Measurements from ENCODE around the gene C1D.

DNA sequence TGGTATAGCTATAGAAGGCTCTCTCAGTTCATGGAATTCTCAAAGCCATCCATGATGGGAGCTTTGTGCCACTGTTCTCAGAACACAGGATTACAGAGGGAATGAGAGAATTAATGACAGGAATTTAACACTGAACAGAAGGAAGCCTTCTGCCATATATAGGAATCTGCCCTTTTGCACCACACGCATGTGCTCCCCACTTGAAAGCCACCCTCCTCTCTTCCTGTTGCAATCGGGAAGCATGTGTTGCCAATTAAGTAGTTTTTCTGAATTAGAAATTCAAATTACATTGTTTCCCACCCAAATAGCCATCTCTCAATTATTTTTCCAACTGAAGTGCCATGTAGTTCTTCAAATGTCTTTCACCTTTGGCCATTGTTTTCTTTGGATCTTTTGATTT is 71.3 kb downstream of the C1D start:
- TF ChIP-seq, protein P1, sequence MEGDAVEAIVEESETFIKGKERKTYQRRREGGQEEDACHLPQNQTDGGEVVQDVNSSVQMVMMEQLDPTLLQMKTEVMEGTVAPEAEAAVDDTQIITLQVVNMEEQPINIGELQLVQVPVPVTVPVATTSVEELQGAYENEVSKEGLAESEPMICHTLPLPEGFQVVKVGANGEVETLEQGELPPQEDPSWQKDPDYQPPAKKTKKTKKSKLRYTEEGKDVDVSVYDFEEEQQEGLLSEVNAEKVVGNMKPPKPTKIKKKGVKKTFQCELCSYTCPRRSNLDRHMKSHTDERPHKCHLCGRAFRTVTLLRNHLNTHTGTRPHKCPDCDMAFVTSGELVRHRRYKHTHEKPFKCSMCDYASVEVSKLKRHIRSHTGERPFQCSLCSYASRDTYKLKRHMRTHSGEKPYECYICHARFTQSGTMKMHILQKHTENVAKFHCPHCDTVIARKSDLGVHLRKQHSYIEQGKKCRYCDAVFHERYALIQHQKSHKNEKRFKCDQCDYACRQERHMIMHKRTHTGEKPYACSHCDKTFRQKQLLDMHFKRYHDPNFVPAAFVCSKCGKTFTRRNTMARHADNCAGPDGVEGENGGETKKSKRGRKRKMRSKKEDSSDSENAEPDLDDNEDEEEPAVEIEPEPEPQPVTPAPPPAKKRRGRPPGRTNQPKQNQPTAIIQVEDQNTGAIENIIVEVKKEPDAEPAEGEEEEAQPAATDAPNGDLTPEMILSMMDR (IDR thresholded peaks at IDR 0.05 in 8 of 11, conservative IDR thresholded peaks at IDR 0.05 in 3 of 11) = no peak
- TF ChIP-seq POLR2AphosphoS5 (IDR thresholded peaks at IDR 0.05) = no peak

Measured in spleen (tissue), 7 donors.